Measurements from ENCODE around the gene RAB27A.

Gene RAB27A

GRCh38 chr15:55226127-55226526, 63.5 kb downstream of the RAB27A start:
- DNase-seq, result no peak

GRCh38 chr15:55224892-55225291, 64.7 kb downstream of the RAB27A start:
- no peak for DNase-seq

- DNase-seq, result no peak
These were observed 67.0 kb downstream of the RAB27A start for GRCh38 chr15:55222588-55222987.

- DNase-seq, result peak in 1 of 58 donors; percentile 22
These were observed 68.3 kb downstream of the RAB27A start for GRCh38 chr15:55221090-55222011.

GRCh38 chr15:55220606-55221005, 69.0 kb downstream of the RAB27A start:
- DNase-seq, result no peak

- no peak for DNase-seq
These were observed 71.6 kb downstream of the RAB27A start for GRCh38 chr15:55218056-55218455.

- DNase-seq, result no peak
These were observed 85.1 kb downstream of the RAB27A start for GRCh38 chr15:55204464-55204863.

- no peak for DNase-seq
These were observed 87.4 kb downstream of the RAB27A start for GRCh38 chr15:55202206-55202605.

GRCh38 chr15:55198706-55199105, 90.9 kb downstream of the RAB27A start:
- no peak for DNase-seq

GRCh38 chr15:55197719-55198118, 91.9 kb downstream of the RAB27A start:
- no peak for DNase-seq

GRCh38 chr15:55197362-55197705, 92.3 kb downstream of the RAB27A start:
- no peak for DNase-seq

GRCh38 chr15:55196458-55197361, 92.9 kb downstream of the RAB27A start, which contains the start of gene RSL24D1:
TSS of gene RSL24D1 (minus strand) at chr15:55196941. CDS start at chr15:55196890, 51 bp downstream.
- DNase-seq, result peak; percentile 76 to 98 (median 94)

GRCh38 chr15:55195996-55196395, 93.6 kb downstream of the RAB27A start:
- no peak for DNase-seq

- no peak for DNase-seq
These were observed 95.4 kb downstream of the RAB27A start for GRCh38 chr15:55194256-55194655.

GRCh38 chr15:55186331-55186730, 103.3 kb downstream of the RAB27A start:
- DNase-seq, result no peak

GRCh38 chr15:55183679-55184078, 105.9 kb downstream of the RAB27A start:
- no peak for DNase-seq

- no peak for DNase-seq
These were observed 110.5 kb downstream of the RAB27A start for GRCh38 chr15:55179141-55179540.

- DNase-seq, result no peak
These were observed 119.3 kb downstream of the RAB27A start for GRCh38 chr15:55170361-55170760.

GRCh38 chr15:55168350-55168974, 121.2 kb downstream of the RAB27A start:
- peak in 46 of 58 donors; percentile 0 to 63 (median 12) for DNase-seq

- DNase-seq, result no peak
These were observed 125.3 kb downstream of the RAB27A start for GRCh38 chr15:55164284-55164683.
